ENCODE results near the gene HIBCH.
A peak's percentile ranks its signal among the peaks of the same experiment; 100 is the strongest.
"Not testable (repeated sequence)": the region's sequence is repeated elsewhere in the genome, so short reads cannot be mapped to it uniquely, and the experiment has no call there.

Gene HIBCH

DNA sequence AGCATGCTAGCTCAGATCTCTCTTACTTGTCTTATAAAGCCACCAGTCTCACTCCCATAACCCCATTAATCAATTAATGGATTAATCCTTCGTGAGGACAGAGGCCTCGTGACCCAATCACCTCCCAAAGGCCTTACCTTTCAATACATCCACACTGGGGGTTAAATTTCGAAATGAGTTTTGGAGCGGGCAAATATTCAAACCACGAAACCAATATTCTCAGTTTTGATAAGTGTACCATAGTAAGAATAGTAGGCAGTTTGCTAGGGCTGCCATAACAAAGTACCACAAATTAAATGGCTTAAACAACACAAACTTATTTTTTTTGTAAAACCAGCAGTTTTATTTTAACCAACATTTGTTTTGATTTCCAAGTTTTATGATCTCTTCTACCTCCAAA lies 15.2 kb downstream of the HIBCH start:
- no peak for DNase-seq (ENCODE audit: low spot score)

DNA sequence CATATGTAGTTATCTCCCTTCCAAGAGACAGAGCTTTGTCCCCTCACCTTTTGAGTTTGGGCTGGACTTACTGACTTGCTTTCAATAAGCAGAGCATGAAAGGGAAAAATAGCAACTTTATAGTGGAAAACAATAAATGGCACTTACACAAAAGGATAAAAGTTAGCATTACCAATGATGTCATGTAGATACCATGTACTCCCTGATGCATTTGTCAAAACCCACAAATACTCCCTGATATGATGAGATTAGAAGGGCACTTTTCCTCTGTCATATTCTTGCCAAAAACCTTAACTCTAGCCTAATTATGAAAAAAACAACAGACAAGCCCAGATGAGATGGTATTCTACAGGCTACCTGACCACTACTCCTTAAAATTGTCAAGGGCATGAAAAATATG lies 16.0 kb downstream of the HIBCH start:
- no peak for DNase-seq (ENCODE audit: low spot score)

DNA sequence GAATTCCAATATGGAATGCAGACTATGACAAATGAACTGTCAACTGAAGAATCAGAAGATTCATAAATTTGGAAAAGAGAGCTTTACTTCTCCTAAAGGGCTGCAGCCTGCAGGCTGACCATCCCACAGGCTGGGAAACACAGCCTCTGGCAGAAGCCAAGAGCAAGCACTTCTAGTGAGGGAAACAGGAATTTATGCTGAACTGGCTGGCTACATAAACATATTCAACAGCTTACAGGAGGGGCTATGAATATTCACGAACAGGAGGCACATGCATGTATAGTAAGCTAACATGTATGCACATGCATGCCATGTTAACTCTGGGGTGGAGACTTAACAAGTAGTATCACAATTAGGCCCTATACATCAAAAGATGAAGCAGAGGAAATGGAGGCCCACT lies 17.6 kb downstream of the HIBCH start:
- no peak for DNase-seq (ENCODE audit: low spot score)

DNA sequence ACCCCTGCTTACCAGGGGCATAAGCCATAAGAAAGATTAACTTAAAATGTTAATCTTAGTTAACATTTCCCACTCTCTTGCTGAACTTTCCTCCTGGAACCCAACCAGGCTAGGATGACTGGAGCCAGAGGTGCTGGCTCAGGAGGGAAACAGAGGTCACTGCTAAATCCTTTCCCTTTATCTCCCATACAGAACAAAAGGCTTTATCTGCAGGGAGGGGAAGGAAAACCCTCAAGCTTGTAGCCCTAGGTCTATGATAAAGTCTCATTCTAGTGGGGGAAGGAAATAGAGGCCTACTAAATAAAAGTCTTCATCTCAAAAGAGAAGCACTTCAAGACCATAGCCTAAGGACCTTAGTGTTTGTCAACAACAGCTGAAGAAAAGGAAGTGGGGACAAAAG lies 18.6 kb downstream of the HIBCH start:
- DNase-seq (ENCODE audit: low spot score), result no peak

DNA sequence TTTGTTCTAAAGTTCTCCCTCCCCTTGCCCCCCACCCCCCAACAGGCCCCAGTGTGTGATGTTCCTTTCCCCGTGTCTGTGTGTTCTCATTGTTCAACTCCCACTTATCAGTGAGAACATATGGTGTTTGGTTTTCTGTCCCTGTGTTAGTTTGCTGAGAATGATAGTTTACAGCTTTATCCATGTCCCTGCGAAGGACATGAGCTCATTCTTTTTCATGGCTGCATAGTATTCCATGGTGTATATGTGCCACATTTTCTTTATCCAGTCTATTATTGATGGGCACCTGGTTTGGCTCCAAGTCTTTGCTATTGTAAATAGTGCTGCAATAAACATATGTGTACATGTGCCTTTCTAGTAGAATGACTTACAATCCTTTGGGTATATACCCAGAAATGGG lies 21.7 kb downstream of the HIBCH start:
- DNase-seq (ENCODE audit: low spot score), result not testable (repeated sequence)

DNA sequence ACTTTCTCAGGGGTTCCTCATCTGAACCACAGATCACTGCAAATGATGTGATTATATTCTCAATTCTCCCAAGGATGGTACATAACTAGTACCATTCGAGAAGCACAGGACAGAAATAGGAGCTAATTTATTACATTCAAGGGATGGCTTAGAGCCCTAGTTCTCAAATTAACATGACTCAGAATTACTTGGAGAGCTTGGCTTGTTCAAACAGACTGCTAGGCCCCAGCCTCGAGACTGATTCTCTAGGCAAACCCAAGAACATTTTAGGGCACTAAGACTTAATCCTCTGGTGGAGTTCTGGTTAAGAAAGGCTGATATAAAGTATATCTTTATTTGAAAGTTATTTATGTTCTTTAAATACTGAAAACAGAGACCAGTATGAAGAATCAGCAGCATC lies 35.8 kb downstream of the HIBCH start:
- no peak for DNase-seq (ENCODE audit: low spot score)

DNA sequence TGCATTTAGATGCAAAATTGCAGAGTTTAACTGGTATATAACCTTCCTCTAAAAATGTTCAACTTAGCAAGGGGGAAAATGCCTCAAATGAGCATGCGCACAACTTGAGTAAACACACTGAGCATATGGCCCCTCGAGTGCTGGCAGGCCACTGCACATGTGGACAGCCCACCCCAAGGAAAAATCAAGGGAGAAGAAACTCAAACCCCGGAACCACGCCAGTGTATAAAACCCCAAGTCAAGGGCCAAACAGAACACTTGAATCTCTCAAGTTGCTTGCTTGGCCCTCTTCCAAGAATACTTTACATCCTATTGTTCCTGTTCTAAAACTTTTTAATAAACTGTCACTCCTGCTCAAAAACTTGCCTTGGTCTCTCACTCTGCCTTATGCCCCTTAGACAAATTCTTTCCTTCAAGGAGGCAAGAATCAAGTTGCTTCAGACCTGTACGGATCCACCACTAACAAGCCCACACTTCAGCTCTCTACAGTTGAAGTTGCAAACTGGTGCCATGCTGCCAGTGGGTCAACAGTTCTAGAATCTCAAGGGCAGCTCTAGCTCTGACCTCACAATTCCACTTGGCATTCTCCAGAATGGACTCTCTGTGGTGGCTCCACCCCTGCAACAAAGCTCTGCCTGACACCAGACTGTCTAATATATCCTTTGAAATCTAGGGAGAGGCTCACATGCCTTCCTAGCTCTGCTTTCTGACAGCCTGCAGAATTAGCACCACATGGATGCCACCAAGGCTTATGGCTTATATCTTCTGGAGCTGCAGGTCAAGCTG lies 38.9 kb downstream of the HIBCH start:
- DNase-seq (ENCODE audit: low spot score), result no peak

DNA sequence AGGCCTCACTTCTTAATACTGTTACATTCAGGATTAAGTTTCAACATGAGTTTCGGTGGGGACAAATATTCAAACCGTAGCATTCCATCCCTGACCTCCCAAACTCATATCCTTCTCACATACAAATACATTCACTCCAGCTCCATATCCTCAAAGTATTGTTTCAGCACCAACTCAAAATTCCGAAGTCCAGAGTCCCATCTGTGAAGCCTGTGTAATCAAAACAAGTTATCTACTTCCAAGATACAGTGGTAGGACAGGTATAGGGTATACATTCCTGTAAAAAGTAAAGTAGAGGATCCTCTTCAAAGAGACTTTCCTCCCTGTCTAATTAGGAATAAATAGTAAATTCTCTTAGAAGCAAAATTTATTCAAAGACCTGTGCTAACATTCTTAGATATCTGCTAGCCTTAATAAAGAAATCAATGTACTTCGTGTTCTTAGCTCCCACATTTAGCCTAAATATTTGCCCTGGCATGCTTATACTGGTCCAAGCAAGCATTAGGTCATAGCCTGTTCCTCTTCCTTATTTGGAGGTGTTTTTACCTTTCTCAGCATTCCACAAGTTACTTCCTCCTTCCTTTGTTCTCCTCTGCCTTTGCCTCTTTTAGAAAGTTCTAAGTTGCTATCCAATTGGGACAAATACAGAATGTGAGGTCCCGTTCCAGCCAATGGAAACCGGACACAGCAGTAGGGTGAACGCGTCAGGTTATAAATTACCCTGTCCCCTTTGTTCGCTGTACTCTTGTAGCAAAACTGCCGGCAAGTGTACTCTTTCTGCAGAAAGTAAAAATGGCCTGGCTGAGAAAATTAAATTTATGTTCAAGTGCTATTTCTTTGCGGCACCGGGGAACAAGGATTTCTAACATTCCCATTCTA lies 40.1 kb downstream of the HIBCH start:
- not testable (repeated sequence) for DNase-seq (ENCODE audit: low spot score)

DNA sequence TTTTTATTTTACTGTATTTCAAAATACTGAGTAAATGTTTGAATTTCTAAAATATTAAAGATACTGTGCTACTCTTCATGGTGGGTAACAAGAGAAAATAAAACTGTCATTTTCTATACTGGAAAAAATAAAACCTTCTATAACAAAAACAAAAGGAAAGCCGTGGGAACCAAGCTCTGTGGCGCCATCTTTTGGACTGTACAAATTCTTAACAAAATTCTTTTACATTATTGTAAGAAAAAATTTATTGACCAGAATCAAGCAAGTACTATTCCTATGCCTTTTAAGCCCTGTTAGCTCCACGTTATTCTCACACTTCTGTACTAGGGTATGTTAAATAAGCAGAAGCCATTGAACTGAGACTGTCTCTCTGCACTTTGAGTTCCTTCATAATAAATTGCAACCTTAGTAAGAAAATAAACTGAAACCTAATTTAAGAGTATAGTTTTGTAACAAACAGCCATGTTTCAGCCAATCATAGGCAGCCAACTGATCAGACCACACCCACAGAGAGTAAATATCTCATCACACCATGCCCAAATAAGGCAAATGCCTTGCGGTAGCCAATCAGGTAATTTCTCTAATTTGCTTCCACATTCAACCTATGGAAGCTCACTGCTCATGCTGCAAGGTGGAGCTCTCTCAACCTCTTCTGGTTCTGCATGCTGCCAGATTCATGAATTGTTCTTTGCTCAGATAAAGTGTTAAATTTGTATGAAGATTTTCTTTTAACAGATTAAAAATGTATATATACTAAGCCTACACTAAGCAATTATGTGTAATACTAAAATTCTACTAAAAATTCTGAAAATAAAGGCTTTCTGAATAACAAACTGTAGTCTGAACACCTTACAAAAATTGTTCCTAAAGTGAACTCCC lies 42.2 kb downstream of the HIBCH start:
- DNase-seq (ENCODE audit: low spot score), result peak; percentile 18

DNA sequence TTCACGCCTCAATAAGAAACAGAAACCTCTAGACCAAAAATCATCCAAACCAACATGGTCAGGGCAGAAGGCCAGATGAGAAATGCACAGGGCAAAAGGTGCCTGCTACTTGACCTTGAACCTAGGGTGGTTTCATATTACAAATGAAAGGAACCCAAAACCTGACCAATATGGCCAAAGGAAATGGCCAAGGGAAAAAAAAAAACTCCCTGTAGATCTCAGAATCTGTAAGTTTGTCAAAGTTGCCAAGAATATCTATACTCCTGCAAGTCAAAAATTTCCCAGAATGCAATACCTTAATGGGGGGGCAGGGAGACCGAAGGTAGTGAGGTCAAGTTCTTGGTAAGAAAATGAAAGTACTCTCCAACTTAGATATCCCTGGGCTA lies 47.2 kb downstream of the HIBCH start:
- no peak for DNase-seq (ENCODE audit: low spot score)

DNA sequence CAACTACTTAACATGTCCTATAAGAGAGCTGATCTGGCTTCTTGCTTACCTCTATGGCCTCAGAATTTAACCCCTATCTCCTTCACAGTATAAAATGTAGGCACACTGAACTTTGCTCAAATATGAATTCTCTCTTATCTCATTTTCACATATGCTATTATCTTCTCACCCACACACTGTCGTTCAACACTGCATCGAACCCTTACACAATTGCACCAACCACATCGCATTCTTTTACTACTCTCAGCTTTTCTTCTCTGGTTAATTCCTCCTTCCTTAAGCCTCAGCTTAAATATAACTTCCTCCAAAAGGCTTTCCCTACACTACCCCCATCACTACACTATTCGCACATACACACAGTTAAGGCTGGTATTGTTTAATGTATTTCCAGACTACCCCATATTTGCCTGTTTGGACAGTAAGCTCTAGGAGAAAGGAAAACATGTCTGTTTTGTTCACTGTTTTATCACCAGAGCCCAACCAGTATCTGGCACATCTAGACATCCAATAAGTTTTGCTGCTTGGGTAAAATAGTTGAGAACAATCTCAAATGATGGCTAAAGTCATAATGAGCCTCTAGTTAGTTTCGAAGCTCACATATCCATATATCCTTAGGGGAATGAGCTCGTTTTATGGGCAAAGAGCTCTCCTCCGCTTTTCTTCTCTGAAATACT lies 47.7 kb downstream of the HIBCH start:
- DNase-seq (ENCODE audit: low spot score), result no peak

DNA sequence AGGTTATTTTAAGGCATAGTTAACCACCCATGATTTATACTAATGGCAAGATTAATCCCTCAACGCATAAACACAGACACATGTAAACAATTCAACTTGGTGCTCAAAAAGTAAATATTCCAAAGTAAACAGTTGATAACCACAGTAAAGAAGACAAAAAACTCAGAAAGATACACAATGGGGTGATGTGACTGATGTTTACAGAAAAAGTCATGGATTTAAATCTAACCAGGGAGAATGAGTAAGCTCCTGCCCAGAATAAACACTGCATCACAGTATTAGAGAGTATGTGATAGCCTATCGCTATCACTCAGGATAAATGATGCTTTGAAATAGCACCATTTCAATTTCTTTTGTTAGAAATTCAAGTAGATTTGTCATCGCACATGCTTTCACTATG lies 49.3 kb downstream of the HIBCH start:
- no peak for DNase-seq (ENCODE audit: low spot score)

DNA sequence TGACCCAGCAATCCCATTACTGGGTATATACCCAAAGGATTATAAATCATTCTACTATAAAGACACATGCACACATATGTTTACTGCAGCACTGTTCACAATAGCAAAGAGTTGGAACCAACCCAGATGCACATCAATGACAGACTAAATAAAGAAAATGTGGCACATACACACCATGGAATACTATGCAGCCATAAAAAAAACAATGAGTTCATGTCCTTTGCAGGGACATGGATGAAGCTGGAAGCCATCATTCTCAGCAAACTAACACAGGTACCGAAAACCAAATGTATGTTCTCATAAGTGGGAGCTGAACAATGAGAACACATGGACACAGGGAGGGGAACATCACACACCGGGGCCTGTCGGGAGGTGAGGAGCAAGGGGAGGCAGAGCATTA lies 49.9 kb downstream of the HIBCH start:
- DNase-seq (ENCODE audit: low spot score), result not testable (repeated sequence)

DNA sequence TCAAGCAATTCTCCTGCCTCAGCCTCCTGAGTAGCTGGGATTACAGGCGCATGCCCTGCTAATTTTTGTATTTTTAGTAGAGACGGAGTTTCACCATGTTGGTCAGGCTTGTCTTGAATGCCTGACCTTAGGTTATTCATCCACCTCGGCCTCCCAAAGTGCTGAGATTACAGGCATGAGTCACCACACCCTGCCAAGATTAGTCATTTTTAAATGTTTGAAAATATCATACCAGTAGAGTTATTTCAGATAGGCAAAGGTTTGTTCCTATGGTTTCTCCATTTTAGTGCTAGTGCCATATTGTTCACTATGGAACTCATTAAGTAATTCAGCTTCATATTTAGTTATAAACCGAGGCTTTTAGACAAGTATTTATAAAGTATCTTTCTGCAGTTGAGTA lies 52.3 kb downstream of the HIBCH start:
- no peak for DNase-seq (ENCODE audit: low spot score)

DNA sequence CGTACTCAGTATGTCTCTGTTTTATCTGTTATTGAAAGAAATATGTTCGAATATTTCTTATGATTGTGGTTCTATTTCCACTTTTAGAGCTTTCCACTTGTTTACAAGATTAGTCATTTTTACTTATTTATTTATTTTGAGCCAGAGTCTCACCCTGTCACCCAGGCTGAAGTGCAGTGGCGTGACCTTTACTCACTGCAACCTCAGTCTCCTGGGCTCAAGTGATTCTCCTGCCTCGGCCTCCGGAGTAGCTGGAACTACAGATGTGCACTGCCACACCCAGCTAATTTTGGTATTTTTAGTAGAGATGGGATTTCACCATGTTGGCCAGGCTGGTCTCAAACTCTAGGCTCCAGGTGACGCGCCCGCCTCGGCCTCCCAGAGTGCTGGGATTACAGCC lies 53.3 kb downstream of the HIBCH start:
- no peak for DNase-seq (ENCODE audit: low spot score)

DNA sequence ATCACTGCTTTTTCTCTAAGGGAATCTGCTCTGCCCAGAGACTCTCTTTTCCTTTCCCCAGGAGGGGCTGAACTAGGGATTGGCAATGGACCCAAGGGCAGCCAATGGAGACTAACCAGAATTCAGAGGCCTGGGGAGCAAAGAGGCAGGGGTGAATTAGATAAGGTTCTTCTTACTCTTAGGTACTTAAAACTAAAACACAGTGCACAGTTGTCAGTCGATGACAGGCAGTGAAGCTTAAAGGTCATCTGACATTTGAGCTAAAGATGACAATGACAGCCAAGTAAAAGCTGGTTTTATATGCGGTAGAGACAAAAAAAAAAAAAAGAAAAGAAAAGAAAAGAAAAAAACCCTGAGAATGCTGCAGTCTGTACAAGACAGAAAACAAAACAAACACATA lies 57.8 kb downstream of the HIBCH start:
- DNase-seq (ENCODE audit: low spot score), result no peak

DNA sequence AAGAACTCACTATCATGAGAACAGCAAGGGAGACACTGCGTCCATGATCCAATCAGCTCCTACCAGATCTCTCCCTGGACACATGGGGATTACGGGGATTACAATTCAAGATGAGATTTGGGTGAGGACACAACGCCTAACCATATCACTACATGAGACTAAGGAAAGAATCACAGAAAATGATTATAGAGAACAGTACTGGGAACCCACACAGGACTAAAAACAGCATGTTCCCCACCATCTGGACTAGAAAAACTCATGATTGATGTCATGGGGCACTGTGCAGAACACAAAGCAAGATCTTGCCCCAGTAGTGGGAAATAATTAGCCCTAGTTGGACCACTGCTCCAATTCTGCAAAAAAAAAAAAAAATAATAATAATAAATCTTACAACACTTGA lies 63.5 kb downstream of the HIBCH start:
- no peak for DNase-seq (ENCODE audit: low spot score)

DNA sequence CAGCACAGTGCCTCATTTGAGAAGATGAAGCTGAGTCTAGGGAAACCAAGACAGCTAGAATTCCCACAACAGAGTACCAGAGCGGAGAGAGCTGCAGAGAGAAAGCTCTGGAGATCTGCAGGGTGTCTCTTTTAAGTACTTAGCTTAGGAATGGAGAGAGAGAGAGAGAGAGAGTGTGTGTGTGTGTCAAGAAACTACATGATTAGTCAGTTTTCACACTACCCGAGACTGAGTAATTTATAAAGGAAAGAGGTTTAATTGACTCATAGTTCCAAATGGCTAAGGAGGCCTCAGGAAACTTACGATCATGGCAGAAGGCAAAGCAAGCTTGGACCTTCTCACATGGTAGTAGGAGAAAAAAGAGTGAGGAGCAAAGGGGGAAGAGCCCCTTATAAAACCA lies 64.0 kb downstream of the HIBCH start:
- no peak for DNase-seq (ENCODE audit: low spot score)

DNA sequence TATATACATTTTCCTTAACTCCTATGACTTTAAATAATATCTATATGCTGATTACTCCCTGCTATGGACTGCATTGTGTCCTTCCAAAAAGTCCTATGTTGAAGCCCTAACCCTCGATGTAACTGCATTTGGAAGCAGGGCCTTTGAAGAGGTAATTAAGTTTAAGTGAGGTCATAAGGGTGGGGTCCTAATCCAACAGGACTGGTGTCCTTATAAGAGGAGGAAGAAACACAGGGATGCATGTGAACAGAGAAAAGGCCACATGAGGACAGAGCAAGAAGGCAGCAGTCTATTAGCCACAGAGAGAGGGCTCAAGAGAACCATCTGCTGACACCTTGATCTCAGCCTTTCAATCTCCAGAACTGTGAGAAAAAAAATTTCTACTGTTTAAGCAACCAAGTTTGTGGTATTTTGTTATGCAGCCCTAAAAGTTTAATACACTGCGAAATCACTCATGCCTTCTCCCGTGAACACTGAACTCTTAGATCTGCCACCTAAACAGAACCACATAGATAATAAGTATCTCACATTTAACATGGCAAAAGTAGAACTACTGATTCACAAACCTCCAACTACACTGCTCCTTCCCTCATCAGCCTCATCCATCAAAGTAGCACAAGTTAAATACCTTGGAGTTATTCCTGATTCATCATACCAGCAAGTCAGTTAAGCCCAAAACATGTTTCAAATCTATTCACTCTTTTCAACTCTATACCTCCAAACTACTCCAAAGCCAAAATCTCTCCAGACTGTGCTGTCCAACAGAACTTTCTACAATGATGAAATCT lies 65.4 kb downstream of the HIBCH start:
- DNase-seq (ENCODE audit: low spot score), result no peak

DNA sequence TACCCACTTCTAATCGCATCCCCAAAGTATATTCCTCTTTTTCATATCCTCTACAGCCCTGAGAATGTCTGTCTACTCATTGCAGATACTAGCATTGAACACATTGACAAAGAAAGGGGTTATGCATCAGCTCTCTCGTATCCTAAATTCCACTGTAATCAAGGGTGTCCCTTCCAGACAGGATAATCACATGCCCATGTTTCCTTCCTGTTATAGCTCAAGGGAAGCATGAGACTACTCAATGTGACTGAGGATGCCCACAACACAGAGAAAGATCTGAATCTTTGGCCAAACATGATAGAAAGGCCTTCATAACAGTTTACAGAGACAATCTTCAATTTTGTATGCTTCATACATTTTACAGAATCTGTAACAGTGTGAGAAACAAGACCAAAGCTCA lies 69.2 kb downstream of the HIBCH start:
- no peak for DNase-seq (ENCODE audit: low spot score)

DNA sequence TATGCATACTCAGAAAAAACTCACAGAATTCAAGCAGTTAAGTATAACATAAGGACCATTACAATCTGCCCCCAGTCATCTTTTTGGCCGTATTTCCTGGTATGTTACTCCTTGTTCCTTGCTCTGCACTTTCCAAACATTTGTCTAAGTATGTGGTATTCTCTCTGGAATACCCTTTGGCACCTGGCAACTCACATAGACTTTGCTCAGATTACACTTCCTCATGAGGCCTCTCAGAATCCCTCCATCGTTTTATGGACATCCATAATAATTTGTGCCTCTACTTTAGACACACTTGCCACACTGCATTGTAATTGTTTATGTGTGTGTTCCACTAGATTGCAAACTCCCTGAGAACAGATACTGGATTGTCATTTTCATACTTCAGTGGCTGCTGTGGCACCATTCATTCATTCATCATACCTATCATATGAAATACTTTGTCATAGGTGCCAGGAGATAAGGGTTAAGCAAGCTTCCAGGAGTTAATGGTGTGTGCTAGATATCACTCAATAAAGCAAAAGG lies 84.0 kb downstream of the HIBCH start:
- DNase-seq (ENCODE audit: low spot score), result no peak
